SU-DHL-6 (cell line): ENCODE results near the gene THAP7.

ENCODE experiments used
- H2AFZ ChIP-seq: fragments of 200-600 bp; sonication (generic); 2 replicates; pipeline ENCODE4 v1.6.1; 2014; ENCODE audit warnings: low read depth, mild to moderate bottlenecking, moderate library complexity, mixed read lengths, antibody characterized with exemption, low read length; ENCODE audit not compliant: severe bottlenecking
- H3F3A ChIP-seq: fragments of 200-600 bp; shearing (Covaris generic); 2 replicates; pipeline ENCODE4 v1.6.0; 2016; ENCODE audit warnings: antibody characterized with exemption, mild to moderate bottlenecking; ENCODE audit not compliant: insufficient read depth
- H3K27ac ChIP-seq: fragments of 200-600 bp; sonication (generic); 2 replicates; pipeline ENCODE4 v1.5.1; 2016; ENCODE audit warnings: low read depth, mild to moderate bottlenecking, low read length, moderate library complexity, mixed read lengths
- H3K27me3 ChIP-seq: fragments of 200-600 bp; sonication (generic), shearing (Covaris generic); 2 replicates; pipeline ENCODE4 v1.6.0; 2014; ENCODE audit warnings: mild to moderate bottlenecking, low read length
- H3K36me3 ChIP-seq: fragments of 200-600 bp; sonication (generic); 2 replicates; pipeline ENCODE4 v1.6.1; 2014; ENCODE audit warnings: mild to moderate bottlenecking, low read length, mixed read lengths
- H3K4me2 ChIP-seq: fragments of 300-600, 200-600 bp; shearing (Covaris generic), sonication (generic); 2 replicates; pipeline ENCODE4 v1.6.0; 2014; ENCODE audit warnings: low read length, low read depth, mild to moderate bottlenecking; ENCODE audit not compliant: poor library complexity, severe bottlenecking
- H3K4me3 ChIP-seq: fragments of 200-600 bp; sonication (generic); 2 replicates; pipeline ENCODE4 v1.5.1; 2014; ENCODE audit warnings: antibody characterized with exemption, low read length, mild to moderate bottlenecking, mixed read lengths; ENCODE audit not compliant: insufficient read depth, poor library complexity, severe bottlenecking
- H3K79me2 ChIP-seq: fragments of 200-600 bp; sonication (generic); 2 replicates; pipeline ENCODE4 v1.6.1; 2014; ENCODE audit warnings: mild to moderate bottlenecking, low read length, moderate library complexity; ENCODE audit not compliant: insufficient read depth
- H3K9ac ChIP-seq: fragments of 200-600 bp; sonication (generic); 2 replicates; pipeline ENCODE4 v1.7.0; 2014; ENCODE audit warnings: mild to moderate bottlenecking, low read length
- H3K9me2 ChIP-seq: fragments of 200-600 bp; sonication (generic); replicated peaks from 2 replicates; pipeline ENCODE4 v1.6.1; 2014; ENCODE audit warnings: low read length; ENCODE audit not compliant: insufficient read depth
- H3K9me3 ChIP-seq: fragments of 200-600 bp; sonication (generic); 2 replicates; pipeline ENCODE4 v1.6.1; 2014; ENCODE audit warnings: low read length, mixed read lengths; ENCODE audit not compliant: insufficient read depth
- H4K20me1 ChIP-seq: fragments of 200-600 bp; sonication (generic); 2 replicates; pipeline ENCODE4 v1.6.1; 2014; ENCODE audit warnings: low read depth, mild to moderate bottlenecking, antibody characterized with exemption, low read length, moderate library complexity, mixed read lengths
- CTCF ChIP-seq: fragments of 200-600 bp; sonication (generic); IDR thresholded peaks from one replicate; pipeline ENCODE4 v1.5.1; 2017; ENCODE audit warnings: antibody characterized with exemption, mild to moderate bottlenecking, low read length, moderate library complexity; ENCODE audit not compliant: insufficient read depth, poor library complexity, severe bottlenecking
- EZH2phosphoT487 ChIP-seq: fragments of 200-600 bp; sonication (generic), shearing (Covaris generic); conservative IDR thresholded peaks from 2 replicates; pipeline ENCODE4 v1.6.1; 2018; ENCODE audit warnings: mild to moderate bottlenecking, antibody characterized with exemption, low read length, moderate library complexity, mixed read lengths

THAP7 gene

GRCh38 chr22:20986365-20986764 lies 15.6 kb downstream of the THAP7 start:
- no peaks in the 10 kb centered on the region for H3K9me2 ChIP-seq
- H3K4me2 ChIP-seq, result no peak overlapping the region
- no peak overlapping the region for H2AFZ ChIP-seq
- no peak overlapping the region for H3K9ac ChIP-seq
- no peak overlapping the region for H3K4me3 ChIP-seq
- no peaks in the 10 kb centered on the region for H4K20me1 ChIP-seq
- no peaks in the 10 kb centered on the region for H3K79me2 ChIP-seq
- no peaks in the 10 kb centered on the region for H3K36me3 ChIP-seq
- no peaks in the 10 kb centered on the region for H3K9me3 ChIP-seq
- H3F3A ChIP-seq, result no peaks in the 10 kb centered on the region
- TF ChIP-seq EZH2phosphoT487 (no peak), CTCF (no peak)
- H3K27ac ChIP-seq, result no peak overlapping the region
- H3K27me3 ChIP-seq, result no peaks in the 10 kb centered on the region

- H3K27me3 ChIP-seq, result no peaks in the 10 kb centered on the region
- no peak for TF ChIP-seq EZH2phosphoT487
- no peak for TF ChIP-seq CTCF
- no peak overlapping the region for H3K27ac ChIP-seq
- no peak overlapping the region for H3K4me3 ChIP-seq
- H2AFZ ChIP-seq, result no peak overlapping the region
- no peaks in the 10 kb centered on the region for H3F3A ChIP-seq
- H3K9ac ChIP-seq, result no peak overlapping the region
- no peaks in the 10 kb centered on the region for H3K36me3 ChIP-seq
- no peaks in the 10 kb centered on the region for H3K9me2 ChIP-seq
- no peak overlapping the region for H3K4me2 ChIP-seq
- no peaks in the 10 kb centered on the region for H3K79me2 ChIP-seq
- no peaks in the 10 kb centered on the region for H3K9me3 ChIP-seq
- H4K20me1 ChIP-seq, result no peaks in the 10 kb centered on the region
Measured at GRCh38 chr22:20985720-20986119, 16.2 kb downstream of the THAP7 start.

GRCh38 chr22:20983081-20983771 lies 18.7 kb downstream of the THAP7 start:
- H3K9ac ChIP-seq, result peak overlapping the region; percentile 81
- no peaks in the 10 kb centered on the region for H4K20me1 ChIP-seq
- no peaks in the 10 kb centered on the region for H3K9me3 ChIP-seq
- no peaks in the 10 kb centered on the region for H3K36me3 ChIP-seq
- TF ChIP-seq EZH2phosphoT487 (no peak), CTCF (no peak)
- no peaks in the 10 kb centered on the region for H3K9me2 ChIP-seq
- peak overlapping the region; percentile 73 for H3K4me3 ChIP-seq
- H3K4me2 ChIP-seq, result peak overlapping the region; percentile 93
- H2AFZ ChIP-seq, result no peak overlapping the region
- no peak overlapping the region for H3K27ac ChIP-seq
- no peaks in the 10 kb centered on the region for H3F3A ChIP-seq
- H3K27me3 ChIP-seq, result no peaks in the 10 kb centered on the region
- H3K79me2 ChIP-seq, result no peaks in the 10 kb centered on the region
